Liver (tissue), 9 donors: ENCODE measurements around the gene EXOC6B. TPM values are rescaled to one million over a fixed set of nuclear protein-coding genes. Genes with fewer than 3 reads are reported as not detected.

Experiments
- DNase-seq: peaks from one replicate; pipeline ENCODE4 v3.0.0-alpha.2; 2017; ENCODE audit warnings: low spot score
- H3K27ac ChIP-seq, 2 donors: one replicate each; pipeline ENCODE4 v1.7.0; 2013; ENCODE audit warnings: inconsistent platforms in 2 of 2, low read length in 2 of 2, control low read depth in 1 of 2, low read depth in 1 of 2, mild to moderate bottlenecking in 1 of 2
- H3K27me3 ChIP-seq, 4 donors: one replicate each; pipeline versions ENCODE4 v1.6.1 to v1.7.0; 2013; ENCODE audit warnings: low read length in 3 of 4, inconsistent platforms in 1 of 4, mild to moderate bottlenecking in 1 of 4, moderate library complexity in 1 of 4; ENCODE audit not compliant: control insufficient read depth in 4 of 4, insufficient read depth in 4 of 4
- H3K36me3 ChIP-seq, 4 donors: one replicate each; pipeline versions ENCODE4 v1.6.1 to v1.7.0; 2013; ENCODE audit warnings: low read length in 3 of 4, mild to moderate bottlenecking in 3 of 4, low read depth in 1 of 4, moderate library complexity in 1 of 4; ENCODE audit not compliant: control insufficient read depth in 4 of 4, insufficient read depth in 3 of 4
- H3K4me1 ChIP-seq, 4 donors: one replicate each; pipeline versions ENCODE4 v1.6.1 to v1.7.0; 2013; ENCODE audit warnings: low read length in 3 of 4, mild to moderate bottlenecking in 3 of 4, moderate library complexity in 1 of 4; ENCODE audit not compliant: control insufficient read depth in 4 of 4, insufficient read depth in 4 of 4
- H3K4me3 ChIP-seq, 3 donors: one replicate each; pipeline versions ENCODE4 v1.6.1 to v1.7.0; 2013; ENCODE audit warnings: low read length in 3 of 3, control low read depth in 1 of 3, low read depth in 1 of 3, mild to moderate bottlenecking in 1 of 3
- H3K9ac ChIP-seq, 2 donors: one replicate each; pipeline ENCODE4 v1.7.0; 2013; ENCODE audit warnings: low read length in 2 of 2, mild to moderate bottlenecking in 2 of 2, moderate library complexity in 2 of 2, control low read depth in 1 of 2, low read depth in 1 of 2
- H3K9me3 ChIP-seq, 4 donors: one replicate each; pipeline versions ENCODE4 v1.6.1 to v1.7.0; 2013; ENCODE audit warnings: low read length in 3 of 4; ENCODE audit not compliant: control insufficient read depth in 4 of 4
- ATF3 ChIP-seq: IDR thresholded peaks from 2 replicates; pipeline ENCODE4 v1.6.1; 2016; ENCODE audit warnings: antibody characterized with exemption
- EGR1 ChIP-seq, 2 donors: IDR thresholded peaks; 2 replicates each; pipeline ENCODE4 v1.6.1; 2016 to 2018; ENCODE audit warnings: antibody characterized with exemption in 2 of 2, low read depth in 2 of 2
- FOXA2 ChIP-seq: IDR thresholded peaks from 2 replicates; pipeline ENCODE4 v1.6.1; 2016; ENCODE audit warnings: antibody characterized with exemption
- GABPA ChIP-seq, 2 donors: IDR thresholded peaks in 1 of 2; conservative IDR thresholded peaks in 1 of 2; 2 replicates each; pipeline ENCODE4 v1.6.1; 2016; ENCODE audit warnings: antibody characterized with exemption in 2 of 2, mild to moderate bottlenecking in 1 of 2, moderate library complexity in 1 of 2
- HNF4A ChIP-seq, 2 donors: conservative IDR thresholded peaks; 2 replicates each; pipeline ENCODE4 v1.6.1; 2016; ENCODE audit warnings: antibody characterized with exemption in 2 of 2, mild to moderate bottlenecking in 2 of 2
- HNF4G ChIP-seq: IDR thresholded peaks from 2 replicates; pipeline ENCODE4 v1.6.1; 2016; ENCODE audit warnings: antibody characterized with exemption
- JUND ChIP-seq, 2 donors: IDR thresholded peaks; 2 replicates each; pipeline ENCODE4 v1.6.1; 2016; ENCODE audit warnings: antibody characterized with exemption in 2 of 2
- MAX ChIP-seq: IDR thresholded peaks from 2 replicates; pipeline ENCODE4 v1.6.1; 2016; ENCODE audit warnings: antibody characterized with exemption
- NR2F2 ChIP-seq: IDR thresholded peaks from 2 replicates; pipeline ENCODE4 v1.6.1; 2016; ENCODE audit warnings: antibody characterized with exemption
- RAD21 ChIP-seq, 2 donors: IDR thresholded peaks; 2 replicates each; pipeline ENCODE4 v1.6.1; 2016; ENCODE audit warnings: antibody characterized with exemption in 2 of 2, mild to moderate bottlenecking in 2 of 2
- REST ChIP-seq: IDR thresholded peaks from 2 replicates; pipeline ENCODE4 v1.6.1; 2016; ENCODE audit warnings: antibody characterized with exemption, mild to moderate bottlenecking
- RXRA ChIP-seq, 2 donors: IDR thresholded peaks; 2 replicates each; pipeline ENCODE4 v1.6.1; 2017 to 2018; ENCODE audit warnings: antibody characterized with exemption in 2 of 2, mild to moderate bottlenecking in 1 of 2
- SP1 ChIP-seq: IDR thresholded peaks from 2 replicates; pipeline ENCODE4 v1.6.1; 2018; ENCODE audit warnings: antibody characterized with exemption, mild to moderate bottlenecking
- TAF1 ChIP-seq: conservative IDR thresholded peaks from 2 replicates; pipeline ENCODE4 v1.6.1; 2016; ENCODE audit warnings: antibody characterized with exemption, mild to moderate bottlenecking
- YY1 ChIP-seq: IDR thresholded peaks from 2 replicates; pipeline ENCODE4 v1.6.1; 2016; ENCODE audit warnings: antibody characterized with exemption, mild to moderate bottlenecking
- whole genome bisulfite sequencing: extraction: QIAGEN DNeasy Blood & Tissue Kit; methylation state at CpG from one replicate; pipeline ENCODE4 v1.1.7; 2013; 5-methylcytosine and 5-hydroxymethylcytosine counted together
- polyA plus RNA-seq, 2 donors: library from polyadenylated mRNA; stranded (reverse) in 1 of 2; unstranded in 1 of 2; fragments of 200-250 nt in 1 of 2; fragments of >200 nt in 1 of 2; fragmentation: Nextera tagmentation in 1 of 2; extraction: Ambion mirVana in 1 of 2; gene quantifications; one replicate each; pipeline versions ENCODE4 v1.2.1 to v1.2.3, GENCODE V29; 2013 to 2015
- total RNA-seq, 2 donors: library from RNA; depleted of rRNA; stranded (reverse); fragments of >200 nt; gene quantifications; one replicate each; pipeline ENCODE4 v1.2.3, GENCODE V29; 2014
- TF ChIP-seq, protein P1 (sequence below): fragments of 150-350 bp; IDR thresholded peaks from 2 replicates; pipeline ENCODE4 v1.5.1; 2017; ENCODE audit warnings: improper control_type of control experiment, low read depth, low read length; ENCODE audit not compliant: missing input control
- TF ChIP-seq, protein P2 (sequence below): IDR thresholded peaks from 2 replicates; pipeline ENCODE4 v1.6.1; 2016; ENCODE audit warnings: antibody characterized with exemption
- donor health status: healthy.
- donor health status: healthy.
- donor health status: healthy.
- donor health status: healthy.
- donor health status: healthy.

EXOC6B gene
- 1 to 10 TPM; 8.7 to 9.5 TPM for total RNA-seq
- polyA plus RNA-seq = 1 to 10 TPM; 1.7 to 2.3 TPM

GRCh38 chr2:72825257-72826155 is at the start of gene EXOC6B:
Gene EXOC6B (minus strand): TSS chr2:72826033.
- Histone ChIP-seq H3K4me1 (peaks cover 0 to 6% (median 5%) of the 10 kb centered on the region in 4 donors), H3K36me3 (no peaks in the 10 kb centered on the region), H3K4me3 (peak within 1 kb of the TSS; percentile 83 to 86 (median 86)), H3K27me3 (no peaks in the 10 kb centered on the region), H3K27ac (peak within 1 kb of the TSS; percentile 59 to 72), H3K9me3 (no peaks in the 10 kb centered on the region), H3K9ac (peak within 1 kb of the TSS in 1 of 2 donors; percentile 60)
- WGBS = 1% methylated on average over 71 of the region's 71 CpGs
- TF ChIP-seq JUND (IDR thresholded peaks at IDR 0.05) = no peak
- TF ChIP-seq FOXA2 = no peak
- TF ChIP-seq EGR1 (IDR thresholded peaks at IDR 0.05; ENCODE audit: low read depth in 2 of 2) = no peak
- TF ChIP-seq, protein P1, sequence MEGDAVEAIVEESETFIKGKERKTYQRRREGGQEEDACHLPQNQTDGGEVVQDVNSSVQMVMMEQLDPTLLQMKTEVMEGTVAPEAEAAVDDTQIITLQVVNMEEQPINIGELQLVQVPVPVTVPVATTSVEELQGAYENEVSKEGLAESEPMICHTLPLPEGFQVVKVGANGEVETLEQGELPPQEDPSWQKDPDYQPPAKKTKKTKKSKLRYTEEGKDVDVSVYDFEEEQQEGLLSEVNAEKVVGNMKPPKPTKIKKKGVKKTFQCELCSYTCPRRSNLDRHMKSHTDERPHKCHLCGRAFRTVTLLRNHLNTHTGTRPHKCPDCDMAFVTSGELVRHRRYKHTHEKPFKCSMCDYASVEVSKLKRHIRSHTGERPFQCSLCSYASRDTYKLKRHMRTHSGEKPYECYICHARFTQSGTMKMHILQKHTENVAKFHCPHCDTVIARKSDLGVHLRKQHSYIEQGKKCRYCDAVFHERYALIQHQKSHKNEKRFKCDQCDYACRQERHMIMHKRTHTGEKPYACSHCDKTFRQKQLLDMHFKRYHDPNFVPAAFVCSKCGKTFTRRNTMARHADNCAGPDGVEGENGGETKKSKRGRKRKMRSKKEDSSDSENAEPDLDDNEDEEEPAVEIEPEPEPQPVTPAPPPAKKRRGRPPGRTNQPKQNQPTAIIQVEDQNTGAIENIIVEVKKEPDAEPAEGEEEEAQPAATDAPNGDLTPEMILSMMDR = no peak
- TF ChIP-seq SP1 = peak; percentile 57
- no peak for TF ChIP-seq ATF3
- no peak for TF ChIP-seq NR2F2
- TF ChIP-seq TAF1 = no peak
- no peak for TF ChIP-seq HNF4G
- TF ChIP-seq YY1 = peak; percentile 73
- no peak for TF ChIP-seq REST
- TF ChIP-seq RXRA (IDR thresholded peaks at IDR 0.05) = no peak
- DNase-seq = peak; percentile 87

DNA sequence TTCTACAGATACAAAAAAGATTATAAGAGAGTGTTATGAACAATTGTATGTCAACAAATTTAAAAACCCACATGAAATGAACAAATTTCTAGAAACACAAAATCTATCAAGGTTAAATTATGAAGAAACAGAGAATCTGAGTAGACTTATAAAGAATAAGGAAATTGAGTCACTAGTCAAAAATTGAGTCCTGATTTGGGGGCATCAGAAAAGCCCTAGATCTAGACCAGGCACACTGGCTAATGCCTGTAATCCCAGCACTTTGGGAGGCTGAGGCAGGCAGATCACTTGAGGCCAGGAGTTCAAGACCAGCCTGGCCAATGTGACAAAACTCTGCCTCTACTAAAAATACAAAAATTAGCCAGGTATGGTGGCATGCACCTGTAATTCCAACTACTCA is 46.0 kb upstream of the EXOC6B start:
- H3K36me3 ChIP-seq = no peaks in the 10 kb centered on the region
- H3K9me3 ChIP-seq = peaks cover 0 to 4% (median under 1%) of the 10 kb centered on the region in 4 donors
- H3K4me3 ChIP-seq = no peak overlapping the region
- H3K4me1 ChIP-seq = no peaks in the 10 kb centered on the region
- TF ChIP-seq REST (no peak), YY1 (no peak), HNF4G (no peak), MAX (no peak), FOXA2 (no peak), NR2F2 (no peak), EGR1 (IDR thresholded peaks at IDR 0.05; ENCODE audit: low read depth in 2 of 2) (no peak), SP1 (no peak), GABPA (IDR thresholded peaks at IDR 0.05 in 1 of 2, conservative IDR thresholded peaks at IDR 0.05 in 1 of 2) (no peak), ATF3 (no peak), JUND (IDR thresholded peaks at IDR 0.05) (no peak), HNF4A (conservative IDR thresholded peaks at IDR 0.05) (no peak), TAF1 (no peak), RAD21 (IDR thresholded peaks at IDR 0.05) (no peak), RXRA (IDR thresholded peaks at IDR 0.05) (no peak)
- TF ChIP-seq, protein P2, sequence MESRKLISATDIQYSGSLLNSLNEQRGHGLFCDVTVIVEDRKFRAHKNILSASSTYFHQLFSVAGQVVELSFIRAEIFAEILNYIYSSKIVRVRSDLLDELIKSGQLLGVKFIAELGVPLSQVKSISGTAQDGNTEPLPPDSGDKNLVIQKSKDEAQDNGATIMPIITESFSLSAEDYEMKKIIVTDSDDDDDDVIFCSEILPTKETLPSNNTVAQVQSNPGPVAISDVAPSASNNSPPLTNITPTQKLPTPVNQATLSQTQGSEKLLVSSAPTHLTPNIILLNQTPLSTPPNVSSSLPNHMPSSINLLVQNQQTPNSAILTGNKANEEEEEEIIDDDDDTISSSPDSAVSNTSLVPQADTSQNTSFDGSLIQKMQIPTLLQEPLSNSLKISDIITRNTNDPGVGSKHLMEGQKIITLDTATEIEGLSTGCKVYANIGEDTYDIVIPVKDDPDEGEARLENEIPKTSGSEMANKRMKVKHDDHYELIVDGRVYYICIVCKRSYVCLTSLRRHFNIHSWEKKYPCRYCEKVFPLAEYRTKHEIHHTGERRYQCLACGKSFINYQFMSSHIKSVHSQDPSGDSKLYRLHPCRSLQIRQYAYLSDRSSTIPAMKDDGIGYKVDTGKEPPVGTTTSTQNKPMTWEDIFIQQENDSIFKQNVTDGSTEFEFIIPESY = no peak
- no peak overlapping the region for H3K27ac ChIP-seq
- peaks cover 0 to 3% (median 0%) of the 10 kb centered on the region in 4 donors for H3K27me3 ChIP-seq
- no peak for DNase-seq
- no peak overlapping the region for H3K9ac ChIP-seq
